CD4-positive, alpha-beta T cell (primary cell): Measurements from ENCODE around the gene COL19A1. TPM values are rescaled to one million over a fixed set of nuclear protein-coding genes. Genes with fewer than 3 reads are reported as not detected.

Experiments
- ATAC-seq: fragments of 200-7000 bp; cut with Tn5 transposase; one replicate; pipeline ENCODE4 v1.10.0; 2022; ENCODE audit warnings: mild to moderate bottlenecking; ENCODE audit not compliant: poor library complexity
- CTCF ChIA-PET: fragments of 350-600 bp; sonication (Branson Sonifier 250); formaldehyde crosslinking; loops from one replicate; lab custom pipeline; 2021; ENCODE audit warnings: antibody characterized with exemption, inconsistent platforms; lab: Charles Lee
- POLR2A ChIA-PET: fragments of 350-600 bp; sonication (Branson Sonifier 250); formaldehyde crosslinking; loops from one replicate; lab custom pipeline; 2021; ENCODE audit warnings: antibody characterized with exemption, inconsistent platforms; lab: Charles Lee
- DNase-seq, 14 experiments: peaks; one replicate each; pipeline ENCODE4 v3.0.0-alpha.2; 2013 to 2020; ENCODE audit warnings: mixed read lengths in 2 of 14
- H3K27ac ChIP-seq, 2 donors: one replicate each; pipeline versions ENCODE4 v1.5.1 to v1.7.0; 2013; ENCODE audit warnings: low read length in 2 of 2, low read depth in 1 of 2, mild to moderate bottlenecking in 1 of 2
- H3K27me3 ChIP-seq, 2 experiments: 1 replicate in 1 of 2; 2 replicates in 1 of 2; pipeline versions ENCODE4 v1.6.1 to v1.7.0; 2013; ENCODE audit warnings: low read length in 2 of 2, control low read depth in 1 of 2, mild to moderate bottlenecking in 1 of 2, moderate library complexity in 1 of 2; ENCODE audit not compliant: insufficient read depth in 2 of 2, control insufficient read depth in 1 of 2
- H3K36me3 ChIP-seq: one replicate; pipeline ENCODE4 v1.6.1; 2013; ENCODE audit warnings: low read length, control low read depth; ENCODE audit not compliant: insufficient read depth
- H3K4me1 ChIP-seq: one replicate; pipeline ENCODE4 v1.6.1; 2013; ENCODE audit warnings: low read length, control low read depth; ENCODE audit not compliant: insufficient read depth
- H3K4me3 ChIP-seq: one replicate; pipeline ENCODE4 v1.5.1; 2013; ENCODE audit warnings: mild to moderate bottlenecking, low read length, moderate library complexity
- H3K9me3 ChIP-seq, 2 experiments: 1 replicate in 1 of 2; 2 replicates in 1 of 2; pipeline versions ENCODE4 v1.6.1 to v1.7.0; 2013; ENCODE audit warnings: low read length in 2 of 2, mild to moderate bottlenecking in 2 of 2, control low read depth in 1 of 2, moderate library complexity in 1 of 2; ENCODE audit not compliant: control insufficient read depth in 1 of 2, insufficient read depth in 1 of 2
- H3K27ac Mint-ChIP-seq: one replicate; pipeline ENCODE4 v1.8.0; 2020; ENCODE audit warnings: mixed read lengths
- H3K27me3 Mint-ChIP-seq: one replicate; pipeline ENCODE4 v1.8.0; 2021; ENCODE audit warnings: mixed read lengths
- H3K36me3 Mint-ChIP-seq: one replicate; pipeline ENCODE4 v1.8.0; 2021; ENCODE audit warnings: low read depth, mixed read lengths
- H3K4me1 Mint-ChIP-seq: one replicate; pipeline ENCODE4 v1.8.0; 2021; ENCODE audit warnings: low read depth, mixed read lengths
- H3K4me3 Mint-ChIP-seq: one replicate; pipeline ENCODE4 v1.8.0; 2020; ENCODE audit warnings: mild to moderate bottlenecking, mixed read lengths
- H3K9me3 Mint-ChIP-seq: one replicate; pipeline ENCODE4 v1.8.0; 2020; ENCODE audit warnings: mixed read lengths
- intact Hi-C, 2 experiments: fragments of 100-400 bp; cut with DNase I in 1 of 2; cut with micrococcal nuclease in 1 of 2; formaldehyde crosslinking; loops; one replicate each; pipeline versions ENCODE4 v1.15.1 to v1.9.0; 2023 to 2025; cut with DNase I, micrococcal nuclease
- total RNA-seq, 174 experiments: library from RNA in 2 of 174; stranded (reverse) in 2 of 174; gene quantifications; one replicate each; pipeline ENCODE4 v1.2.3 and lab custom pipeline; 2021 to 2026
- TF ChIP-seq, protein P1 (sequence below): fragments of 200-600 bp; IDR thresholded peaks from one replicate; pipeline ENCODE4 v1.8.0; 2022; ENCODE audit warnings: antibody characterized with exemption, mild to moderate bottlenecking

The COL19A1 gene
- total RNA-seq, 2 experiments from 2014 or later, result not detected

- no peak for ATAC-seq
- Mint-ChIP-seq H3K9me3 (no peaks in the 10 kb centered on the region), H3K27ac (no peak overlapping the region), H3K4me3 (no peak overlapping the region), H3K36me3 (no peaks in the 10 kb centered on the region), H3K4me1 (no peaks in the 10 kb centered on the region), H3K27me3 (peaks cover 10% of the 10 kb centered on the region)
- Histone ChIP-seq H3K4me3 (no peak overlapping the region), H3K4me1 (no peaks in the 10 kb centered on the region), H3K27me3 (no peaks in the 10 kb centered on the region), H3K9me3 (no peaks in the 10 kb centered on the region), H3K27ac (no peak overlapping the region), H3K36me3 (no peaks in the 10 kb centered on the region)
- TF ChIP-seq, protein P1, sequence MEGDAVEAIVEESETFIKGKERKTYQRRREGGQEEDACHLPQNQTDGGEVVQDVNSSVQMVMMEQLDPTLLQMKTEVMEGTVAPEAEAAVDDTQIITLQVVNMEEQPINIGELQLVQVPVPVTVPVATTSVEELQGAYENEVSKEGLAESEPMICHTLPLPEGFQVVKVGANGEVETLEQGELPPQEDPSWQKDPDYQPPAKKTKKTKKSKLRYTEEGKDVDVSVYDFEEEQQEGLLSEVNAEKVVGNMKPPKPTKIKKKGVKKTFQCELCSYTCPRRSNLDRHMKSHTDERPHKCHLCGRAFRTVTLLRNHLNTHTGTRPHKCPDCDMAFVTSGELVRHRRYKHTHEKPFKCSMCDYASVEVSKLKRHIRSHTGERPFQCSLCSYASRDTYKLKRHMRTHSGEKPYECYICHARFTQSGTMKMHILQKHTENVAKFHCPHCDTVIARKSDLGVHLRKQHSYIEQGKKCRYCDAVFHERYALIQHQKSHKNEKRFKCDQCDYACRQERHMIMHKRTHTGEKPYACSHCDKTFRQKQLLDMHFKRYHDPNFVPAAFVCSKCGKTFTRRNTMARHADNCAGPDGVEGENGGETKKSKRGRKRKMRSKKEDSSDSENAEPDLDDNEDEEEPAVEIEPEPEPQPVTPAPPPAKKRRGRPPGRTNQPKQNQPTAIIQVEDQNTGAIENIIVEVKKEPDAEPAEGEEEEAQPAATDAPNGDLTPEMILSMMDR, result no peak
- ChIA-PET CTCF (no interaction called here), POLR2A (no interaction called here)
- DNase-seq, result no peak
- intact Hi-C loops, result no loop called here
Measured at GRCh38 chr6:69980624-69981023, 114.3 kb downstream of the COL19A1 start.

- no peak for DNase-seq
- H3K27ac Mint-ChIP-seq, result no peak overlapping the region
- ChIA-PET CTCF (no interaction called here), POLR2A (no interaction called here)
- H3K4me3 Mint-ChIP-seq, result no peak overlapping the region
- intact Hi-C loops, result no loop called here
- TF ChIP-seq, protein P1, result no peak
- Histone ChIP-seq H3K9me3 (no peaks in the 10 kb centered on the region), H3K4me1 (no peaks in the 10 kb centered on the region), H3K27ac (no peak overlapping the region), H3K4me3 (no peak overlapping the region), H3K36me3 (no peaks in the 10 kb centered on the region), H3K27me3 (no peaks in the 10 kb centered on the region)
- no peaks in the 10 kb centered on the region for H3K9me3 Mint-ChIP-seq
- no peaks in the 10 kb centered on the region for H3K27me3 Mint-ChIP-seq
- ATAC-seq, result no peak
- no peaks in the 10 kb centered on the region for H3K4me1 Mint-ChIP-seq
- H3K36me3 Mint-ChIP-seq, result no peaks in the 10 kb centered on the region
Measured at GRCh38 chr6:69984506-69984905, 118.2 kb downstream of the COL19A1 start.

DNA sequence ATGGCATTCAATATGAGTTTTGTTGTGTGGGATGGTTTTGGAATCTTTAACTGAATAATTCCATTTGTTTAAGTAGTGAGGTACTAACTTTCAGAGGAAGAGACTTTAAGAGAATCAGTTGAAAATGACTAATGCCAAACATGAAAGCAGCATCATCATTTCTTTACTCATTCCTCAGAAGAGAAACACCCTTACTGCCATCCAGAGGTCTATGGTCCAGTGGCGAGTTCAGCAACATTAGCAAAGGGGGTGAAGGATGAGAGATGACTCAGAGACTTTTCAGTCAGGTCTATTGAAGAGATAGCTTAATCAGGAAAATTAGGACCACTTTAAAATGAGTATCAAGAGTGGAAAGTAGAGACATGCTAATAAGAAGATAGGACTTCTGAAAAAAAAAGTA, 118.8 kb downstream of the COL19A1 start:
- DNase-seq (no peak), ATAC-seq (no peak)
- TF ChIP-seq, protein P1, result no peak
- H3K27me3 Mint-ChIP-seq, result no peaks in the 10 kb centered on the region
- H3K27ac ChIP-seq, result no peak overlapping the region
- H3K9me3 ChIP-seq, result no peaks in the 10 kb centered on the region
- ChIA-PET POLR2A (no interaction called here), CTCF (no interaction called here)
- H3K4me1 ChIP-seq, result no peaks in the 10 kb centered on the region
- no peaks in the 10 kb centered on the region for H3K36me3 ChIP-seq
- H3K27me3 ChIP-seq, result no peaks in the 10 kb centered on the region
- no peaks in the 10 kb centered on the region for H3K9me3 Mint-ChIP-seq
- no peak overlapping the region for H3K4me3 Mint-ChIP-seq
- intact Hi-C loops, result no loop called here
- H3K4me1 Mint-ChIP-seq, result no peaks in the 10 kb centered on the region
- no peaks in the 10 kb centered on the region for H3K36me3 Mint-ChIP-seq
- H3K4me3 ChIP-seq, result no peak overlapping the region
- H3K27ac Mint-ChIP-seq, result no peak overlapping the region
